Measurements from ENCODE around the gene RAB3A.

The RAB3A gene

GRCh38 chr19:18176367-18177310, 27.2 kb downstream of the RAB3A start:
- Histone ChIP-seq H3K9me3 (ENCODE audit: control insufficient read depth in 2 of 2, low read length in 2 of 2) (no peaks in the 10 kb centered on the region), H3K9ac (ENCODE audit: low read length in 2 of 2) (no peak overlapping the region), H3K27ac (ENCODE audit: low read length) (no peak overlapping the region), H3K27me3 (ENCODE audit: control insufficient read depth in 1 of 2, insufficient read depth in 2 of 2, low read length in 2 of 2) (no peaks in the 10 kb centered on the region), H3K4me3 (ENCODE audit: low read length in 2 of 2) (no peak overlapping the region), H3K4me1 (ENCODE audit: control insufficient read depth, insufficient read depth, low read length) (peaks cover 12% of the 10 kb centered on the region), H3K36me3 (ENCODE audit: control insufficient read depth in 2 of 2, insufficient read depth in 2 of 2, low read length in 2 of 2) (no peaks in the 10 kb centered on the region)

- no peak overlapping the region for H3K27ac ChIP-seq (ENCODE audit: low read length)
- no peak overlapping the region for H3K4me3 ChIP-seq (ENCODE audit: low read length in 2 of 2)
- no peaks in the 10 kb centered on the region for H3K36me3 ChIP-seq (ENCODE audit: control insufficient read depth in 2 of 2, insufficient read depth in 2 of 2, low read length in 2 of 2)
- H3K9ac ChIP-seq (ENCODE audit: low read length in 2 of 2), result no peak overlapping the region
- peaks cover 12% of the 10 kb centered on the region for H3K4me1 ChIP-seq (ENCODE audit: control insufficient read depth, insufficient read depth, low read length)
- no peaks in the 10 kb centered on the region for H3K27me3 ChIP-seq (ENCODE audit: control insufficient read depth in 1 of 2, insufficient read depth in 2 of 2, low read length in 2 of 2)
- no peaks in the 10 kb centered on the region for H3K9me3 ChIP-seq (ENCODE audit: control insufficient read depth in 2 of 2, low read length in 2 of 2)
Observed at GRCh38 chr19:18174983-18175382, 28.9 kb downstream of the RAB3A start.

- Histone ChIP-seq H3K4me1 (ENCODE audit: control insufficient read depth, insufficient read depth, low read length) (peaks cover 12% of the 10 kb centered on the region), H3K9ac (ENCODE audit: low read length in 2 of 2) (peak within 1 kb of the TSS; percentile 64 to 71), H3K36me3 (ENCODE audit: control insufficient read depth in 2 of 2, insufficient read depth in 2 of 2, low read length in 2 of 2) (peaks cover 3% of the 10 kb centered on the region in 2 donors), H3K27me3 (ENCODE audit: control insufficient read depth in 1 of 2, insufficient read depth in 2 of 2, low read length in 2 of 2) (no peaks in the 10 kb centered on the region), H3K9me3 (ENCODE audit: control insufficient read depth in 2 of 2, low read length in 2 of 2) (no peaks in the 10 kb centered on the region), H3K27ac (ENCODE audit: low read length) (no peak within 1 kb of the TSS), H3K4me3 (ENCODE audit: low read length in 2 of 2) (peak within 1 kb of the TSS; percentile 82 to 88)
Observed at GRCh38 chr19:18173572-18174288, 30.1 kb downstream of the RAB3A start, which contains the start of gene IFI30. TSS of gene IFI30 (plus strand) at chr19:18173813. CDS start at chr19:18173842, 29 bp downstream.

- no peak overlapping the region for H3K27ac ChIP-seq (ENCODE audit: low read length)
Observed at GRCh38 chr19:18173054-18173571, 30.7 kb downstream of the RAB3A start.

GRCh38 chr19:18172331-18173053, 31.4 kb downstream of the RAB3A start:
- Histone ChIP-seq H3K9ac (ENCODE audit: low read length in 2 of 2) (no peak overlapping the region), H3K9me3 (ENCODE audit: control insufficient read depth in 2 of 2, low read length in 2 of 2) (no peaks in the 10 kb centered on the region), H3K27me3 (ENCODE audit: control insufficient read depth in 1 of 2, insufficient read depth in 2 of 2, low read length in 2 of 2) (no peaks in the 10 kb centered on the region), H3K4me3 (ENCODE audit: low read length in 2 of 2) (no peak overlapping the region), H3K27ac (ENCODE audit: low read length) (no peak overlapping the region), H3K4me1 (ENCODE audit: control insufficient read depth, insufficient read depth, low read length) (peaks cover 12% of the 10 kb centered on the region), H3K36me3 (ENCODE audit: control insufficient read depth in 2 of 2, insufficient read depth in 2 of 2, low read length in 2 of 2) (peaks cover 3 to 8% of the 10 kb centered on the region in 2 donors)

More at GRCh38 chr19:18173054-18173571, 30.7 kb downstream of the RAB3A start:
- Histone ChIP-seq H3K9me3 (ENCODE audit: control insufficient read depth in 2 of 2, low read length in 2 of 2) (no peaks in the 10 kb centered on the region), H3K36me3 (ENCODE audit: control insufficient read depth in 2 of 2, insufficient read depth in 2 of 2, low read length in 2 of 2) (peaks cover 3 to 4% of the 10 kb centered on the region in 2 donors), H3K27me3 (ENCODE audit: control insufficient read depth in 1 of 2, insufficient read depth in 2 of 2, low read length in 2 of 2) (no peaks in the 10 kb centered on the region), H3K9ac (ENCODE audit: low read length in 2 of 2) (peak overlapping the region in 1 of 2 donors; percentile 64), H3K4me3 (ENCODE audit: low read length in 2 of 2) (peak overlapping the region; percentile 82 to 88), H3K4me1 (ENCODE audit: control insufficient read depth, insufficient read depth, low read length) (peaks cover 12% of the 10 kb centered on the region)

- no peak overlapping the region for H3K4me3 ChIP-seq (ENCODE audit: low read length in 2 of 2)
- H3K36me3 ChIP-seq (ENCODE audit: control insufficient read depth in 2 of 2, insufficient read depth in 2 of 2, low read length in 2 of 2), result peaks cover 8% of the 10 kb centered on the region in 2 donors
- H3K27ac ChIP-seq (ENCODE audit: low read length), result no peak overlapping the region
- H3K4me1 ChIP-seq (ENCODE audit: control insufficient read depth, insufficient read depth, low read length), result peaks cover 12% of the 10 kb centered on the region
- H3K27me3 ChIP-seq (ENCODE audit: control insufficient read depth in 1 of 2, insufficient read depth in 2 of 2, low read length in 2 of 2), result no peaks in the 10 kb centered on the region
- no peak overlapping the region for H3K9ac ChIP-seq (ENCODE audit: low read length in 2 of 2)
- H3K9me3 ChIP-seq (ENCODE audit: control insufficient read depth in 2 of 2, low read length in 2 of 2), result no peaks in the 10 kb centered on the region
Observed at GRCh38 chr19:18171605-18172327, 32.1 kb downstream of the RAB3A start.

GRCh38 chr19:18170714-18171255, 33.1 kb downstream of the RAB3A start:
- Histone ChIP-seq H3K4me3 (ENCODE audit: low read length in 2 of 2) (no peak overlapping the region), H3K4me1 (ENCODE audit: control insufficient read depth, insufficient read depth, low read length) (peaks cover 12% of the 10 kb centered on the region), H3K36me3 (ENCODE audit: control insufficient read depth in 2 of 2, insufficient read depth in 2 of 2, low read length in 2 of 2) (peaks cover 12% of the 10 kb centered on the region in 2 donors), H3K27ac (ENCODE audit: low read length) (no peak overlapping the region), H3K9ac (ENCODE audit: low read length in 2 of 2) (no peak overlapping the region), H3K9me3 (ENCODE audit: control insufficient read depth in 2 of 2, low read length in 2 of 2) (no peaks in the 10 kb centered on the region), H3K27me3 (ENCODE audit: control insufficient read depth in 1 of 2, insufficient read depth in 2 of 2, low read length in 2 of 2) (no peaks in the 10 kb centered on the region)

- H3K27ac ChIP-seq (ENCODE audit: low read length), result no peak overlapping the region
- H3K36me3 ChIP-seq (ENCODE audit: control insufficient read depth in 2 of 2, insufficient read depth in 2 of 2, low read length in 2 of 2), result peaks cover 16 to 20% of the 10 kb centered on the region in 2 donors
Observed at GRCh38 chr19:18168673-18169381, 35.0 kb downstream of the RAB3A start.

GRCh38 chr19:18167975-18168645, 35.7 kb downstream of the RAB3A start:
- no peak overlapping the region for H3K27ac ChIP-seq (ENCODE audit: low read length)
- no peaks in the 10 kb centered on the region for H3K27me3 ChIP-seq (ENCODE audit: control insufficient read depth in 1 of 2, insufficient read depth in 2 of 2, low read length in 2 of 2)
- H3K9me3 ChIP-seq (ENCODE audit: control insufficient read depth in 2 of 2, low read length in 2 of 2), result no peaks in the 10 kb centered on the region
- H3K4me3 ChIP-seq (ENCODE audit: low read length in 2 of 2), result no peak overlapping the region
- peaks cover 23 to 25% of the 10 kb centered on the region in 2 donors for H3K36me3 ChIP-seq (ENCODE audit: control insufficient read depth in 2 of 2, insufficient read depth in 2 of 2, low read length in 2 of 2)
- no peak overlapping the region for H3K9ac ChIP-seq (ENCODE audit: low read length in 2 of 2)
- peaks cover under 1% of the 10 kb centered on the region for H3K4me1 ChIP-seq (ENCODE audit: control insufficient read depth, insufficient read depth, low read length)

More at GRCh38 chr19:18168673-18169381, 35.0 kb downstream of the RAB3A start:
- H3K27me3 ChIP-seq (ENCODE audit: control insufficient read depth in 1 of 2, insufficient read depth in 2 of 2, low read length in 2 of 2), result no peaks in the 10 kb centered on the region
- H3K9ac ChIP-seq (ENCODE audit: low read length in 2 of 2), result no peak overlapping the region
- no peak overlapping the region for H3K4me3 ChIP-seq (ENCODE audit: low read length in 2 of 2)
- no peaks in the 10 kb centered on the region for H3K9me3 ChIP-seq (ENCODE audit: control insufficient read depth in 2 of 2, low read length in 2 of 2)
- peaks cover 7% of the 10 kb centered on the region for H3K4me1 ChIP-seq (ENCODE audit: control insufficient read depth, insufficient read depth, low read length)

Measured in stomach smooth muscle (tissue), 2 donors.